ENCODE results near the gene NCBP2L.
"Not testable (repeated sequence)": the region's sequence is repeated elsewhere in the genome, so short reads cannot be mapped to it uniquely, and the experiment has no call there.

NCBP2L gene

DNA sequence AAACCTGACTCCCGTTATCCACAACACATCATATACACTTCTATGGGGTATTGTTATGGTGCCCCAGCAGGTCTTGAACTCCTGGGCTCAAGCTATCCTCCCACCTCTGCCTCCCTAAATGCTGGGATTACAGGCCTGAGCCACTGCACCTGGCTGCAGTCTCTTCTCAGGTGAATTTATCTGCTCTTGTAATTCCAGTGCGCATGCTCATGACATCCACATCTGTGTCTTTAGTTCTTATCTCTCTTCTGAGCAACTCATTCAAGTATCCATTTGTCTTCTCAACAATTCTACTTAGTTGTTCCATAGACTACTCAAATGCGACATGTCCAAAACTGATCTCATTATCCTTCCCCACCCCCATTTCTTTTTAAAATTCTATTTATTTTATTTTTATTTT lies 27.6 kb downstream of the NCBP2L start:
- intact Hi-C loops (cut with micrococcal nuclease), result no loop called here
- peaks cover 8% of the 10 kb centered on the region for H3K4me1 Mint-ChIP-seq (ENCODE audit: low read depth)
- H3K9me3 Mint-ChIP-seq, result no peaks in the 10 kb centered on the region
- H3K36me3 Mint-ChIP-seq (ENCODE audit: low read depth), result no peaks in the 10 kb centered on the region
- H3K4me3 Mint-ChIP-seq, result no peak overlapping the region
- no peaks in the 10 kb centered on the region for H3K27me3 Mint-ChIP-seq
- H3K27ac Mint-ChIP-seq, result no peak overlapping the region

DNA sequence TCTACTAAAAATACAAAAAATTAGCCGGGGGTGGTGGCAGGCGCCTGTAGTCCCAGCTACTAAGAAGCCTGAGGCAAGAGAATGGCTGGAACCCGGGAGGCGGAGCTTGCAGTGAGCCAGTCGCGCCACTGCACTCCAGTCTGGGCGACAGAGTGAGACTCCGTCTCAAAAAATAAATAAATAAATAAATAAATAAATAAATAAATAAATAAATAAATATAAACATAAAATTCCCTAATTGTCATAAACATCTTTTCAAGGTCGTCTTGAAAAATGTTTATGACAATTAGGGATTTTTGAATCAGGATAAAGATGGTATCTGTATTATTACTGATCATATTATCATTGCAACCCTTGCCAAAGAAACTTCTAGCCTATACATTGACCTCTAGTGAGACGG lies 32.5 kb downstream of the NCBP2L start:
- H3K36me3 Mint-ChIP-seq (ENCODE audit: low read depth); H3K4me1 Mint-ChIP-seq (ENCODE audit: low read depth); intact Hi-C loops (cut with micrococcal nuclease); H3K9me3 Mint-ChIP-seq; H3K4me3 Mint-ChIP-seq; H3K27me3 Mint-ChIP-seq; H3K27ac Mint-ChIP-seq: not testable (repeated sequence)

DNA sequence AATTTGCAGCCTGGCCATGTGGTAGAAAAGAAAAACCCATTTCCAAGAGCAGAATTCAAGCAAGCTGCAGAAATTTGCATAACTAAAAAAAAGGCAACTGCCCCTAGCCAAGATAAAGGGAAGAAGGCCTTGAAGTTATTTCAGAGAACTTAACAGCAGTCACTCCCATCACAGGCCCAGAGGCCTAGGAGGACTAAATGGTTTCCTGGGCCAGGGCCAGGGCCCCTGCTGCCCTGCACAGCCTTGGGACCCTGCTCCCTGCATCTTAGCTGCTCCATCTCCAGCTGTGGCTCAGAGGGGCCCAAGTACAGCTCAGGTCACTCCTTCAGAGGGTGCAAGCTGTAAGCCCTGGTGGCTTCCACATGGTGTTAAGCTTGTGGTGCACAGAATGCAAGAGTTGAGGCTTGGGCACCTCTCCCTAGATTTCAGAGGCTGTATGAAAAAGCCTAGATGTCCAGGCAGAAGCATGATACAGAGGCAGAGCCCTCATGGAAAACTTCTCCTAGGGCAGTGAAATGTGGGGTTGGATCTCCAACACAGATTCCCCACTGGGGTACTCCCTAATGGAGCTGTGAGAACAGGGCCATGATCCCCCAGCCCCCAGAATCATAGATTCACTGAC lies 41.5 kb downstream of the NCBP2L start:
- H3K4me1 Mint-ChIP-seq (ENCODE audit: low read depth), result peaks cover 20% of the 10 kb centered on the region
- no peaks in the 10 kb centered on the region for H3K9me3 Mint-ChIP-seq
- no peaks in the 10 kb centered on the region for H3K27me3 Mint-ChIP-seq
- intact Hi-C loops (cut with micrococcal nuclease), result no loop called here
- H3K36me3 Mint-ChIP-seq (ENCODE audit: low read depth), result no peaks in the 10 kb centered on the region
- H3K4me3 Mint-ChIP-seq, result no peak overlapping the region
- H3K27ac Mint-ChIP-seq, result no peak overlapping the region

DNA sequence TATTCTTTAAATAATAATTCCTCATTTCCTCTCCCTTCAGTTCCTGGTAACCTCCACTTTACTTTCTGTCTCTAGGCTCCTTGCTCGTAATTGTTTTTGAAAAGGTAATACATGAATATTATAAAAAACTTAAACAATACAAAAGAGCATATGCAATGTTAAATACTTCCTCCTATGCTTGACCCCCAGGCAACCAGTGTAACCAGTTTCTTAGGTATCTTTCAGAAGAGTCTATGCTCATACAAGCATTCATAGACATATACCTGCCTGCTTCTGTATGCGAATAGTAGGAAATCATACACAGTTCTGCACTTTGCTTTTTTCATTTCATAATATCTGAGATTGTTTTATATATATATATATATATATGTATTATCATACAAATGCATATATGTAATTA lies 45.5 kb downstream of the NCBP2L start:
- peaks cover 27% of the 10 kb centered on the region for H3K27me3 Mint-ChIP-seq
- no peaks in the 10 kb centered on the region for H3K36me3 Mint-ChIP-seq (ENCODE audit: low read depth)
- H3K27ac Mint-ChIP-seq, result no peak overlapping the region
- H3K4me3 Mint-ChIP-seq, result no peak overlapping the region
- intact Hi-C loops (cut with micrococcal nuclease), result no loop called here
- H3K4me1 Mint-ChIP-seq (ENCODE audit: low read depth), result peaks cover 41% of the 10 kb centered on the region
- H3K9me3 Mint-ChIP-seq, result no peaks in the 10 kb centered on the region

DNA sequence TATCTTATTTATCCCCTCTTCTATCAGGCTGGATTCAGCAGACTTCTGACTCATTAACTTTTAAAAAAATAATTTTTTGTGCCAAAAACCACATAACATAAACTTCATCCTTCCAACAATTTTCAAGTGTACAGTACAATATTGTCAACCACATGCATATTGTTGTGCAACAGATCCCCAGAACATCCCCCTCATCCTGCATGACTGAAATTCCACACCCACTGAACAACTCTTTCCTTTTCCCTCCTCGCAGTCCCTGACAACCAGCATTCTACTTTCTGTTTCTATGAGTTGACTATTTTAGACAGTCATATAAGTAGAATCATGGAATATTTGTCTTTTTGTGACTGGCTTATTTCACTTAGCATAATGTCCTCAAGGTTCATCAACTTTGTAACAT lies 45.9 kb downstream of the NCBP2L start:
- Mint-ChIP-seq H3K36me3 (ENCODE audit: low read depth) (no peaks in the 10 kb centered on the region), H3K9me3 (no peaks in the 10 kb centered on the region), H3K27ac (no peak overlapping the region), H3K27me3 (peaks cover 31% of the 10 kb centered on the region), H3K4me3 (no peak overlapping the region), H3K4me1 (ENCODE audit: low read depth) (peaks cover 41% of the 10 kb centered on the region)
- intact Hi-C loops (cut with micrococcal nuclease), result no loop called here

DNA sequence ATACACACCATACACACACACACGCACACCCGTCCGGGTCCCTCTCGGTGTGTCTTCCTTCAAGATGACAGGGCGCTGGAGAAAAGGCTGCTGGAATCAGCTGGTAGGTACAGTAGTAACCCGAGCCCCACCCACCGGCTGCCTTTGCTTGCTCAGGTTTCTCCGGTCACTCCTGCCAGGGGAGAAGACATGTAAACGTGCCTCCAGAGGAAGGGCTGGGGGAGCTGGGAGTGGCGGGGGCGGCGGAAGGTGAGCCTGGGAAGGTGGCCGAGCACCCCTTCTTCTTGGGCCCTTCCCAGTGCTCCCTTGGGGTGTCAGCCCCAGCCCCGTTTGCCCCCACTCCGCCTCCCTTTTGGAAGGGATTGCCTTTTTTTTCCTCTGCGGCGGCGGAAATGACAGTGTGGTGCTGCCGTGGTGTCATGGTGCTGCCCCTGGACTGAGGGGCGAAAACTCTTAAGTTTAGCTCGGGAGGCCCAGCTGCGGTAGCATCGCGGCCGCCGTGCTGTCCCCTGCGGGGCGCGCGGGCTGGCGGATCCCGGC lies 48.2 kb downstream of the NCBP2L start, which contains the start of gene MID2:
Gene MID2 (plus strand): TSS at position 169 of the 540 bp plus-strand sequence. CDS start 561 bp downstream, outside the sequence.
- Mint-ChIP-seq H3K4me3 (peak within 1 kb of the TSS; percentile 68), H3K27ac (peak within 1 kb of the TSS; percentile 51), H3K36me3 (ENCODE audit: low read depth) (no peaks in the 10 kb centered on the region), H3K27me3 (peaks cover 35% of the 10 kb centered on the region), H3K4me1 (ENCODE audit: low read depth) (peaks cover 31% of the 10 kb centered on the region), H3K9me3 (no peaks in the 10 kb centered on the region)
- intact Hi-C loops (cut with micrococcal nuclease), result no loop called here

DNA sequence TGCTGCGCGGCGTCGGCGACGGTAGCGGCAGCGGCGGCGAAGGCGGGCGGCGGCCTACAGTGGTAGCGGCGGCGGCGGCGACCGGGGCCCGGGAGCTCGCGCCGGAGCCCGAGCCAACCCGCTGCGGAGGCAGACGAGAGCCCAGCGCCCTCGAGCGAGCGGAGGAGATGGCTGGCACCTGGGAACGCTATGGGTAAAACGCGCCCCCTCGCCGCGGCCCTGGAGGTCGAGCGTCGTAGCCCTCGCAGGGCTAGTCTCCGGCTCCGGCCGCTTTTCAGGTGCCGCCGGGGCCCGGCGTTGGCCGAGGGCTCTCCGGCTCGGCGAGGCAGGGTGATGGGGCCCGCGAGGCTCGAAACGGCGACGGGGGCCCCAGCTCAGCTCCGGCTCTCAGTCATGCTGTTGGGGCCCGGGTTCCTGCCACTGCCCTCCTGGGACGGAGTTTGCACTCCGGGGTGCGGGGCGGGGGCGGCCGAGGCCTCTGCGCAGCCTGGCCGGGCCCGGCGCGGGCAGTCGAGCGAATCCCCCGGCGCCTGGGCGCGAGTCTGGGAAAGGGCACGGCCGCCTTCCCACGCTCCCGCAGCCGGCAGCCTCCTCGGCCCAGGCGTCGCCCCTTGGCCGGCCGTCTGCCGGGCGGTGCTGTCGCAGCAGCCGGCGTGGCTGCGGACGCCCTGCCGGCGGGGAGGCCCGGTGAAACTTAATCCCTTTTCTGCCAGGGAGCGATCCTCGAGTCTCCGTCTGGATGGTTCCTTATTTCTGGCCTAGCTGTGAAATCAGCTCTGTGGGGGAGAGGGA lies 48.9 kb downstream of the NCBP2L start:
- Mint-ChIP-seq H3K4me1 (ENCODE audit: low read depth) (peaks cover 31% of the 10 kb centered on the region), H3K9me3 (no peaks in the 10 kb centered on the region), H3K36me3 (ENCODE audit: low read depth) (no peaks in the 10 kb centered on the region), H3K27me3 (peaks cover 35% of the 10 kb centered on the region), H3K4me3 (peak overlapping the region; percentile 13), H3K27ac (peak overlapping the region; percentile 51)
- intact Hi-C loops (cut with micrococcal nuclease), result no loop called here

DNA sequence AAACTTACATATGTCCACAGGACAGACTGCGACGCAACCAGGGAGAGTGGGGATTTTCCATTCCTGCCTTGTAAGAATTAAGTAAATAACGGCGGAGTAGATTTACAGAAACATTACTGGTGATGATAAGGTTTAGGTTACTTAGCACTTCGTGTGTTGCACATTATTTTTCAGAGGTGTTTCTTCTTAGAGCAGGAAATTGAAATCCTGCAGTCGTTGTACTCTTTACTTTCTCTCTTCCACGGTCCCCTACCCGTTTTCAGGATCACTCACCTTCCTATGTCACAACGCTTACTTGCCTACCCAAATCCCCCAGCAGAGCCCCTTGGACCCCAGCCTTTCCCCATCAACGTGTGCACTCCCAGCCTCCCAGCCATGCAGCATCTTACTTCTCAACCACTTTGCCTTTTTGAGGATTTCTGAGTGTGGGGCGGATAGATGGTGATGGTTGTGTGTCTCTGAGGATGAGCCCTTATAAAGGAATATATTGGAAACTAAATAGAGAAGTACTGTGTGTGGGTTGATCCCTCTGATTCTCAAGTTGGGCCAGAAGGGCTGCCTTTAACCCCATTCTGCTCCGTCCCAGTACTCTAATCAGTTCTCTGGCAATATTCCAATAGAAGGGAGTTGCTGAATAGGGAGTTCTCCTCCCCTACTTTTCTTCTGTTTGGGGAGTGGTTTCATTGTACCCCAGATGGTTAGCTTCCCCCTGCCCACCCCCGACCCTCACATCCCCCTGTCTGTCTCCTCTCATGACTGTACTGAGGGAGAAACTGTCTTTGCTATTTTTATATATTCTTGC lies 49.7 kb downstream of the NCBP2L start:
- intact Hi-C loops (cut with micrococcal nuclease), result no loop called here
- H3K27ac Mint-ChIP-seq, result peak overlapping the region; percentile 35

DNA sequence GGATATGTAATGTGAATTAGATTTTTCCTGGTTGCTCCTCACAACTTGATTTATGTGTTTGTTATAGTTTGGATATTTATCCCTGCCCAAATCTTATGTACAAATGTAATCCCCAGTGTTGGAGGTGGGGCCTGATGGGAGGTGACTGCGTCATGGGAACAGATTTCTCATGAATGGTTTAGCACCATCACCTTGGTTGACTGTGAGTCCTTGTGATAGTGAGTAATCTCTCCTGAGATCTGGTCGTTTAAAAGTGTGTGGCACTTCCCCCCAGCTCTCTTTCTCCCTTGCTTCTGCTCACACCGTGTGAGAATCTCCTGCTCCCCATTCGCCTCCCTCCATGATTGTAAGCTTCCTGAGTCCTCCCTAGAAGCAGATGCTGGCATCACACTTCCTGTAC lies 50.3 kb downstream of the NCBP2L start:
- Mint-ChIP-seq H3K4me1 (ENCODE audit: low read depth) (peaks cover 26% of the 10 kb centered on the region), H3K36me3 (ENCODE audit: low read depth) (no peaks in the 10 kb centered on the region), H3K27ac (no peak overlapping the region), H3K9me3 (no peaks in the 10 kb centered on the region), H3K27me3 (peaks cover 35% of the 10 kb centered on the region), H3K4me3 (no peak overlapping the region)
- intact Hi-C loops (cut with micrococcal nuclease), result no loop called here

More for the DNA sequence above, 49.7 kb downstream of the NCBP2L start:
- peak overlapping the region; percentile 13 for H3K4me3 Mint-ChIP-seq
- peaks cover 35% of the 10 kb centered on the region for H3K27me3 Mint-ChIP-seq
- H3K9me3 Mint-ChIP-seq, result no peaks in the 10 kb centered on the region
- H3K36me3 Mint-ChIP-seq (ENCODE audit: low read depth), result no peaks in the 10 kb centered on the region
- peaks cover 26% of the 10 kb centered on the region for H3K4me1 Mint-ChIP-seq (ENCODE audit: low read depth)

DNA sequence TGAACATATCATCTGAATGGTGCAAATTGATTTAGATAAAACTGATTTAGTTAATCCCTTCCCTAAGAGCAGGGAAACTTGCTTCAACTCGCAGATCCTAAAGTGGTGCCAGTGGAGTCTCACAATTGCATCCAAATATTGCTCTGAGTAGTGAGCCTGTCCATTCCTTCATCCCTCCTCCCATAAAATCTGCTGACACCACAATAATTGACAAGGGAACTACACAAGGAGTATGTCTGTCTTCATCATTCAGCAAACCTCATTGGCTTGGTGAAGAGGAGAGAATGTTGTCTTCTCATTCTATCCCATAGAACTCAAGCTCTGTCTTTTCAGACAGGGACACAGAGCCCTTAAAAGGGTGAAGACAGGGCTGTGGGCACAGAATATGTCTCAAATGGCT lies 52.3 kb downstream of the NCBP2L start:
- H3K27ac Mint-ChIP-seq, result no peak overlapping the region
- intact Hi-C loops (cut with micrococcal nuclease), result no loop called here
- H3K36me3 Mint-ChIP-seq (ENCODE audit: low read depth), result no peaks in the 10 kb centered on the region
- H3K4me1 Mint-ChIP-seq (ENCODE audit: low read depth), result peaks cover 16% of the 10 kb centered on the region
- no peak overlapping the region for H3K4me3 Mint-ChIP-seq
- peaks cover 31% of the 10 kb centered on the region for H3K27me3 Mint-ChIP-seq
- no peaks in the 10 kb centered on the region for H3K9me3 Mint-ChIP-seq

DNA sequence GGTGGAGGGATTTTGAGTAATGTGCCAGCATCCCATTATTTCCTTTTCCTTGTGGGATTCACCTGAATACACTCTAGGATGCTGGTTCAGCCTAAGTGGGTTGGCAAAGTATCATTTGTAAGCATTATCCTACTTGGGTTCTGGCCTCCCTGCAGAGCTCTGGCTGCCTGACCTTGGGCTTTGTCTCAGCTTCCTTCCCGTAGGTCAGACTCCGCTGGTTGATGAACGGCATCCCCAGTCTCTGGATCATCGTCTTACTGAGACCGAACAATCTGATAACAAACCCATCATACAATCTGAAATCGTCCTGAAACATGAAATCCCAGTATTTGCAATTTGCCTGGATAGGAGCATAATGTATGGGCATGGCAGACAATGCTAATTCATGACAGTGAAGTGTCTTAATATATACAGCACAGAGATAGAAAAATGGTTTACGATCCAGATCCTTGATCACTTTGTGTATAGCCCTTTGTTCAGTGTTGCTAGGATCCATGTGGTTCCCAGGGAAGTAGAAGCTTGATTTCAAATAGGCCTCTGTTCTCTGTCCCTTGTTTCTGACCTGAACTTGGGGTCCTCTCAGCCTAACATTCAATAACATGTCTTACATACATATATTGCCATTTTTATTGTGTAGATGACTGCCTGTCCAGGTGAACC lies 53.7 kb downstream of the NCBP2L start:
- Mint-ChIP-seq H3K4me1 (ENCODE audit: low read depth) (peaks cover 7% of the 10 kb centered on the region), H3K27ac (no peak overlapping the region), H3K27me3 (peaks cover 20% of the 10 kb centered on the region), H3K4me3 (no peak overlapping the region), H3K36me3 (ENCODE audit: low read depth) (no peaks in the 10 kb centered on the region), H3K9me3 (no peaks in the 10 kb centered on the region)
- intact Hi-C loops (cut with micrococcal nuclease), result no loop called here

DNA sequence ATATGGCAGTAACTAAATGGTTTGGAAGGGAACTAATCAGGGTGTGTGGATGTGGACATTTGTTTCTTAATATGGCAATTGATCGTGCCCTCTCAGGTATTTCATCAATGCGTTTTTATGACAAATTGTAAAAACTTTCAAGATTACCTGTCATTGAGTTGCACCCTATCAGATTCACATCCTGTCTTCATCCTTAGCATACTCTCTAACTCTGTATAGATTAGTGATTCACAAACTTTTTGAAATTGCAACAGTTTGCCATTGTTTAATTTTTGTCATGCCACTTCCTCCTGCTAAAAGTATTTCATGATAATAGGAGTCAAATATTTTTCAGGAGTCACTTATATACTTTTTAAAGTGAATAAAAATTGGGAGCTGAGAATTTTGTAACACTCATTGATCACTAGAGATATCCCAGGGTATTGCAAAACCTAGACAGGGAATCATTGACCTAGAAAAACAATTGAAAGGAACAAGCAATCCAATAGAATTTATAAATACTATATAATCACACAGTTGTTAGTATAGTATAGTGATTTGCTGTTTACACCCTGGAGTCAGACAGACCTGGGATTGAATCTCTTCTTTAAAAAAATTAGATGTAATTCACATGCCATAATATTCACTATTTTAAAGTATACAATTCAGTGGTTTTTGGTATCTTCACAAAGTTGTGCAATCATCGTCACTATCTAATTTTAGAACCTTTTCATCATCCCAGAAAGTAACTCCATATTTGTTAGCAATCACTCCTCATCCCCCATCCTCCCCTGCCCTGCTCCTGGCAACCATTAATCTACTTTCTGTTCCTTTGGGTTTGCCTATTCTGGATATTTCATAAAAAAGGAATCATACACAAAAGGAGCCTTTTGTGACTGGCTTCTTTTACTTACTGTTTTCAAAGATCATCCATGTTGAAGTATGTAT lies 57.0 kb downstream of the NCBP2L start:
- intact Hi-C loops (cut with micrococcal nuclease), result no loop called here
- Mint-ChIP-seq H3K27me3 (peaks cover 5% of the 10 kb centered on the region), H3K4me3 (no peak overlapping the region), H3K4me1 (ENCODE audit: low read depth) (no peaks in the 10 kb centered on the region), H3K27ac (no peak overlapping the region), H3K9me3 (no peaks in the 10 kb centered on the region), H3K36me3 (ENCODE audit: low read depth) (no peaks in the 10 kb centered on the region)

DNA sequence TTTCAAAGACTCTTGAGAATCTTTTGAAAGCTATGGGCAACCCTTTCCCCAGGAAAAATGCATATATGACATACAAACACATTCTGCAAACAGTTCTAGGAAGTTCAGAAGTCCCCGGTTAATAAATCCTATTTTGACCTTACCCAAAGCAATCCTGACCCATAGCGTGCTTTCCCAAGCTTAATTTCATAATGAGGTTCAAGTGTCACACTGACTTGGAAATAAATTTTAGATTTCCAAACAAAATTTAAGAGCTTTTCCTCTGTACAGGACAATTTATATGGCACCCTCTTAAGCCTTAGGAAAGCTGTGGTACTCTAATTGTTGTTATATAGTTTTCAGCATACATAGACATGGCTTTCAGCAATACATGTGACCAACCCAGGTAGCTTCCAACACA lies 59.4 kb downstream of the NCBP2L start:
- no peaks in the 10 kb centered on the region for H3K4me1 Mint-ChIP-seq (ENCODE audit: low read depth)
- H3K4me3 Mint-ChIP-seq, result no peak overlapping the region

More for the DNA sequence above, 59.4 kb downstream of the NCBP2L start:
- no peaks in the 10 kb centered on the region for H3K36me3 Mint-ChIP-seq (ENCODE audit: low read depth)
- peaks cover 7% of the 10 kb centered on the region for H3K27me3 Mint-ChIP-seq
- intact Hi-C loops (cut with micrococcal nuclease), result no loop called here
- H3K9me3 Mint-ChIP-seq, result no peaks in the 10 kb centered on the region
- H3K27ac Mint-ChIP-seq, result no peak overlapping the region
